Fibroblast of gingiva (primary cell): ENCODE measurements around the gene ZC3H18.

Source experiments
- DNase-seq: peaks from one replicate; pipeline ENCODE4 v3.0.0-alpha.2; 2011; ENCODE audit warnings: low read depth

ZC3H18 gene

GRCh38 chr16:88569985-88570690 lies at the start of gene ZC3H18:
ZC3H18 (plus strand) TSS chr16:88570403; CDS start chr16:88577124, 6,721 bp downstream.
- peak; percentile 94 for DNase-seq

GRCh38 chr16:88521674-88522073 lies 48.5 kb upstream of the ZC3H18 start:
- no peak for DNase-seq

- DNase-seq = no peak
Measured at GRCh38 chr16:88522276-88522949, 47.8 kb upstream of the ZC3H18 start.

- no peak for DNase-seq
Measured at GRCh38 chr16:88523309-88524161, 46.7 kb upstream of the ZC3H18 start.

DNA sequence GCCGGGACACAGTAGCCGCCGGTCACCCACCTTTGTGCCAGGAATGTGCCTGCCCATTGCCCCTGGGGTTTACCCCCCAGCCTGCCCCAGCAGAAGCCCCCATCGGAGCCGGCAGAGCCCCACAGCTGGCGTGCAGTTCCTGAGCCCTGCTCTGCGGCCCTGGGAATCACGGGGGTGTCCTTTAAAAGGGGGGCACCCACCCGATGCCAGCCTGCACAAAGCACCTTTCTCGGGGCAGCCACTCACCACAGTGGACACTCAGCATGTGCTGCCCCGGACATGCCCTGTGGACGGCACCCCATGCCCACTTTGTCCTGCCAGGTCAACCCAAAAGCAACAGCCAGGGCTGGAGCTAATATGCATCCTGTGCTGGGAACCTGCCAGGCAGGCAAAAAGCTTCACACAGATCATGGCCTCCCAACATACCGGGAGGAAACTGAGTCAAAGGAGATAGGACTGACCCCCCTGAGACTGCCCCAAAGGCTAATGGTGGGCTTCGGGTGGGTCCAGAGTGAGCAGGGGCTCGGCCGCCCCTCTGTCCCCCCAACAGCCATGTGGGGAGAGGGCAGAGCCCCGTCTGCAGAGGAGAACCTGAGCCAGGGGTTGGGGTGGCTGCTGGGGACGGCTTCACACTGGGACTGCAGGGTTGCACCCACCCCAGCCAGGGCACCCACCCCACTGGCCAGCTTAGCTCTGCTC lies 45.8 kb upstream of the ZC3H18 start:
- no peak for DNase-seq

- no peak for DNase-seq
Measured at GRCh38 chr16:88524973-88525662, 45.1 kb upstream of the ZC3H18 start.

DNA sequence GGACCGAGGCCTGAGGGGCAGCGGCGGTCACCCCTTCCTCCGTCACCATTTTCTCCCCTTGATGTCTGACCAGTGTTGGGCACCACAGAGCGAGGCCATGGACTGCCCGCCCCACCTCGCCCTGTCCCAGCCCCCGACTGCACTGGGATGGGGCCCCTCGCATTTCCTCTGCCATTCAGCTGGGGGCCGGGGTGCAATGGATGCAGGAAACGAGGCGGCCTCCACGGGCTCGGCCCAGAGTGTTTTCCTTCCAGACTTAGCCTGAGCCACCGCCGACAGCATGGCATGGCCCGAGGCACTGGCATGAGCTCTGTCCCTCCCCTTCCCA lies 44.6 kb upstream of the ZC3H18 start:
- no peak for DNase-seq

- no peak for DNase-seq
Measured at GRCh38 chr16:88526008-88526905, 43.9 kb upstream of the ZC3H18 start.

DNA sequence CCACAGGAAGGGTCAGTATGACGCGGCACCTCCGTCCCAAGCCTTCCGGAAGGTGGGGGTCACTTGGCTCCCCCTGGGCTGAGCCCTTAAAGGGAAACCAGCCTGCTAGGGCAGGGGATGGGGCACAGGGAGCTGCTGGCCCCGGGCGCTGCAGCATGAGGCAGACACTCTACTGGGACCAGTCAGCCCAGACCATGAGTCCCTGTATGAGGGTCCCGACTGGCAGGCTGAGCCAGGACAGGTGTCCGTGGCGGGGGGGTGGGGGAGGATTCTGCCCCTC lies 43.4 kb upstream of the ZC3H18 start:
- no peak for DNase-seq

GRCh38 chr16:88527186-88527936 lies 42.8 kb upstream of the ZC3H18 start:
- peak; percentile 48 for DNase-seq

GRCh38 chr16:88527937-88528743 lies 42.1 kb upstream of the ZC3H18 start:
- no peak for DNase-seq

GRCh38 chr16:88528902-88529318 lies 41.3 kb upstream of the ZC3H18 start:
- no peak for DNase-seq

- no peak for DNase-seq
Measured at GRCh38 chr16:88529596-88529995, 40.6 kb upstream of the ZC3H18 start.

DNA sequence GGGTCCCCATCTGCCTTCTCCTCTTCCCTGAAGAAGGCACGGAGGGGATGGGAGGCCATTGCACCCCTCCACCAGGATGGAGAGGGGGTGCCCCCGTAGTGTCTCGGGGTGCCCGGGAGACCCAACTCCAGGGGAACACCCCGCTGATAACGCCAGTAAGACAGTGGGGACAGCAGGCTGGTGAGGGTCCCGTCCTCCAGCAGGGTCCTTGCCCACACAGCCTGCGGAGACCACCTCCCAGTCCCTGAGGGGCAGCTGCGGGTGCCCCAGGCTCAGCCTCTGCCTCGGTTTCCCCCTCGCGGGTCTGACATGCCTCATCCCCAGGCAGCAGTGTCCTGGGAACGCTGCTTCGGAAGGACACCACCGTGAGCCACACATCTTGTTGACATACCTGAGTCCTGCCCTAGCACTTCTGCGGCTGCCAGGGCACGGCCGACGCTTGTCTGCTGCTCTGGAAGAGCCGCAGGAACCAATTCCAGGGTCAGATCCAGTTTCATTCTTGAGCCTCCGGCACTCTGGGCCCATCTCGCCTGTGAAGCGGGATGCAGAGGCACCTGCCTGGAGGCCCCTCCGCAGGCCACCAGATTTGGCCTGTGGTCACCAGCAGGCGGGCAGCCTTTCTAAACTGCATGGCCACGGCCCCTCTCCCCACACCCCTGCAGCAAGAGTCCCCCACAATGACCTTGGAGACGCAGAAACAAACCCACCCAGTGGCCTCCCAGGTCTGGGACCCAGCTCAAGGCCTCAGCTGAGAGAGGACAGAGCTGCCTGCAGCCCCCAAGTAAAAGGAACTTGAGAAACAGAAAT lies 39.9 kb upstream of the ZC3H18 start:
- no peak for DNase-seq

DNA sequence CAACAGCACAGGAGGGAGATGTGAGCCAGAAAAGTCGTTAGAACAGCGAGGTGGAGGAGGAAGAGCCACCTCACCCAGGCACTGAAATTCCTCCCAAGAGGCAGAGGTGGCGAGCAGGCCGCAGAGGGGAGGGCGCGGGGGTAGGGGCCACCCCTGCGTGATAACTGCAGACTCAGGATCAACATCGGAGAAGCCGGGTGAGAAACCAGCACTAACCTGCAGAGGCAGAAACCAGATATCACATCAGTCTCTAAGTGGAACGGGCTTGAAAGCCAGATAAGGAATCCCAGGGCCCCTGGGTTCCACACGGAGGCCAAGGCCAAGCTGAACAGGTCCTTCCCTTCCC lies 39.4 kb upstream of the ZC3H18 start:
- no peak for DNase-seq

GRCh38 chr16:88531346-88531745 lies 38.9 kb upstream of the ZC3H18 start:
- DNase-seq = no peak

- DNase-seq = no peak
Measured at GRCh38 chr16:88531931-88532433, 38.2 kb upstream of the ZC3H18 start.
